HepG2 (cell line): Measurements from ENCODE around the gene LSM12. TPM values are rescaled to one million over a fixed set of nuclear protein-coding genes. Genes with fewer than 3 reads are reported as not detected.

Source experiments
- ATF7 ChIP-seq, 2 experiments: fragments of 450-650 bp in 1 of 2; sonication (generic) in 1 of 2; formaldehyde crosslinking in 1 of 2; IDR thresholded peaks; 2 replicates each; pipeline versions ENCODE4 v1.4.0 to v1.6.1; 2016 to 2020; ENCODE audit warnings: antibody characterized with exemption in 1 of 2, mild to moderate bottlenecking in 1 of 2, missing genetic modification reagents in 1 of 2
- DNMT3B ChIP-seq: conservative IDR thresholded peaks from 2 replicates; pipeline ENCODE4 v1.6.1; 2016; ENCODE audit warnings: missing biosample characterization, control low read depth
- IRF2 ChIP-seq: IDR thresholded peaks from 2 replicates; pipeline ENCODE4 v1.6.1; 2018; ENCODE audit warnings: missing genetic modification reagents, missing compliant biosample characterization
- NFKBIZ ChIP-seq: IDR thresholded peaks from 2 replicates; pipeline ENCODE4 v1.6.1; 2018; ENCODE audit warnings: missing genetic modification reagents, missing compliant biosample characterization
- PHF20 ChIP-seq: sonication (generic); formaldehyde crosslinking; IDR thresholded peaks from 2 replicates; pipeline ENCODE4 v1.5.0; 2020; ENCODE audit warnings: mild to moderate bottlenecking, missing genetic modification reagents
- PLSCR1 ChIP-seq: sonication (generic); formaldehyde crosslinking; IDR thresholded peaks from 2 replicates; pipeline ENCODE4 v1.5.0; 2020; ENCODE audit warnings: missing genetic modification reagents, mild to moderate bottlenecking, borderline replicate concordance
- PRDM15 ChIP-seq: sonication (generic); formaldehyde crosslinking; IDR thresholded peaks from 2 replicates; pipeline ENCODE4 v1.4.0; 2020; ENCODE audit warnings: missing genetic modification reagents
- ZBTB49 ChIP-seq: sonication (generic); formaldehyde crosslinking; IDR thresholded peaks from 2 replicates; pipeline ENCODE4 v1.4.0; 2020; ENCODE audit warnings: missing genetic modification reagents, borderline replicate concordance
- ZNF143 ChIP-seq: sonication (generic); formaldehyde crosslinking; IDR thresholded peaks from 2 replicates; pipeline ENCODE4 v1.4.0; 2020; ENCODE audit warnings: missing genetic modification reagents
- ZNF724P ChIP-seq: sonication (generic); formaldehyde crosslinking; IDR thresholded peaks from 2 replicates; pipeline ENCODE4 v1.8.0; 2022; ENCODE audit warnings: missing genetic modification reagents, borderline replicate concordance
- polyA plus RNA-seq, 8 experiments: library from polyadenylated mRNA; depleted of rRNA in 3 of 8; stranded (reverse) in 7 of 8; unstranded in 1 of 8; fragments of >200 nt; fragmentation: Illumina TruSeq in 4 of 8; extraction: Trizol in 4 of 8; gene quantifications; 2 replicates each; pipeline versions ENCODE4 v1.2.1 to v1.2.3, GENCODE V29; 2011 to 2016; ENCODE audit warnings: low read depth in 4 of 8, missing spikeins in 1 of 8, mixed read lengths in 1 of 8; ENCODE audit not compliant: insufficient read depth in 1 of 8
- total RNA-seq, 5 experiments: library from RNA; depleted of rRNA; stranded (reverse); fragments of >200 nt; fragmentation: Illumina TruSeq; extraction: Trizol; gene quantifications; 2 replicates each; pipeline ENCODE4 v1.2.3, GENCODE V29; 2016; ENCODE audit warnings: low read depth in 1 of 5

The LSM12 gene
- total and polyA plus RNA-seq, 2 of the 13 experiments (the other 11 are each of a cell fraction or from before 2014, with no cell fraction given) = 52.8 to 55.7 TPM

GRCh38 chr17:44076716-44077594 lies 10.5 kb upstream of the LSM12 start (continued):
- TF ChIP-seq PRDM15 (CRISPR knock-in tag) = no peak
- no peak for TF ChIP-seq ZBTB49 (CRISPR knock-in tag)
- TF ChIP-seq PLSCR1 (CRISPR knock-in tag) = no peak; the same call in 1 of the 2 replicates
- no peak for TF ChIP-seq ATF7 (IDR thresholded peaks at IDR 0.05)
- no peak for TF ChIP-seq ATF7 (CRISPR knock-in tag; IDR thresholded peaks at IDR 0.05)
- TF ChIP-seq DNMT3B (CRISPR knock-in tag) = no peak
- no peak for TF ChIP-seq IRF2 (CRISPR knock-in tag)
- TF ChIP-seq PHF20 (CRISPR knock-in tag) = no peak
- TF ChIP-seq ZNF724P = no peak
- TF ChIP-seq ZNF143 (CRISPR knock-in tag) = 0 out of 2 replicates have a peak, but pooled peaks have one; percentile 20
- TF ChIP-seq NFKBIZ (CRISPR knock-in tag) = no peak
